Neural cell (in vitro differentiated cells): ENCODE results near the gene ANGEL2. TPM values are rescaled to one million over a fixed set of nuclear protein-coding genes. Genes with fewer than 3 reads are reported as not detected.
"Not testable (repeated sequence)": the region's sequence is repeated elsewhere in the genome, so short reads cannot be mapped to it uniquely, and the experiment has no call there.

ENCODE experiments used
- H2AFZ ChIP-seq: fragments of 200-600, 300-800 bp; sonication (generic), shearing (Covaris generic); 2 replicates; pipeline ENCODE4 v1.6.0; 2014; ENCODE audit warnings: low read depth, mild to moderate bottlenecking, antibody characterized with exemption, low read length, moderate library complexity
- H3F3A ChIP-seq: fragments of 200-600 bp; shearing (Covaris generic); 2 replicates; pipeline ENCODE4 v1.6.1; 2016; ENCODE audit warnings: mild to moderate bottlenecking, moderate library complexity, mixed read lengths, antibody characterized with exemption, low read length; ENCODE audit not compliant: insufficient read depth, poor library complexity, severe bottlenecking
- H3K27ac ChIP-seq: fragments of 200-600, 300-800 bp; sonication (generic), shearing (Covaris generic); 2 replicates; pipeline ENCODE4 v1.5.1; 2014; ENCODE audit warnings: mild to moderate bottlenecking, low read length, moderate library complexity
- H3K27me3 ChIP-seq: fragments of 300-800, 200-600 bp; sonication (generic), shearing (Covaris generic); 2 replicates; pipeline ENCODE4 v1.6.0; 2014; ENCODE audit warnings: mild to moderate bottlenecking, low read depth, low read length, moderate library complexity; ENCODE audit not compliant: insufficient read depth
- H3K36me3 ChIP-seq: fragments of 300-800, 200-600 bp; sonication (generic), shearing (Covaris generic); 2 replicates; pipeline ENCODE4 v1.5.1; 2014; ENCODE audit warnings: mild to moderate bottlenecking, antibody characterized with exemption, low read length, moderate library complexity; ENCODE audit not compliant: insufficient read depth
- H3K4me2 ChIP-seq: fragments of 300-800, 200-600 bp; sonication (generic), shearing (Covaris generic); 2 replicates; pipeline ENCODE4 v1.6.0; 2014; ENCODE audit warnings: mild to moderate bottlenecking, low read length
- H3K4me3 ChIP-seq: fragments of 300-800, 200-600 bp; sonication (generic), shearing (Covaris generic); 2 replicates; pipeline ENCODE4 v1.5.1; 2014; ENCODE audit warnings: mild to moderate bottlenecking, low read length, moderate library complexity
- H3K79me2 ChIP-seq: fragments of 200-600 bp; shearing (Covaris generic); replicated peaks from 2 replicates; pipeline ENCODE4 v1.6.0; 2014; ENCODE audit warnings: mild to moderate bottlenecking, low read length, moderate library complexity; ENCODE audit not compliant: insufficient read depth
- H3K9ac ChIP-seq: fragments of 300-800, 200-600 bp; sonication (generic), shearing (Covaris generic); 2 replicates; pipeline ENCODE4 v1.6.1; 2016; ENCODE audit warnings: mild to moderate bottlenecking, low read length, mixed read lengths
- H3K9me2 ChIP-seq: fragments of 200-600 bp; shearing (Covaris generic); 2 replicates; pipeline ENCODE4 v1.6.1; 2016; ENCODE audit warnings: mild to moderate bottlenecking, low read length, mixed read lengths; ENCODE audit not compliant: insufficient read depth
- H3K9me3 ChIP-seq: fragments of 200-600, 300-800 bp; sonication (generic), shearing (Covaris generic); 2 replicates; pipeline ENCODE4 v1.6.1; 2016; ENCODE audit warnings: mild to moderate bottlenecking, mixed run types, low read length, moderate library complexity, mixed read lengths
- H4K20me1 ChIP-seq: fragments of 200-600 bp; shearing (Covaris generic); 2 replicates; pipeline ENCODE4 v1.6.1; 2016; ENCODE audit warnings: mild to moderate bottlenecking, mixed run types; ENCODE audit not compliant: insufficient read depth
- EP300 ChIP-seq: fragments of 450-650 bp; conservative IDR thresholded peaks from 2 replicates; pipeline ENCODE4 v1.6.1; 2014; ENCODE audit warnings: antibody characterized with exemption, mild to moderate bottlenecking, moderate library complexity; ENCODE audit not compliant: poor library complexity, severe bottlenecking
- EZH2 ChIP-seq: fragments of 200-600, 300-800 bp; shearing (Covaris generic), sonication (generic); IDR thresholded peaks from 2 replicates; pipeline ENCODE4 v1.6.1; 2014; ENCODE audit warnings: antibody characterized with exemption, low read length, borderline replicate concordance, mild to moderate bottlenecking; ENCODE audit not compliant: insufficient read depth, poor library complexity, severe bottlenecking
- MXI1 ChIP-seq: fragments of 450-650 bp; conservative IDR thresholded peaks from 2 replicates; pipeline ENCODE4 v1.6.1; 2014; ENCODE audit warnings: antibody characterized with exemption, mild to moderate bottlenecking; ENCODE audit not compliant: poor library complexity, severe bottlenecking
- POLR2AphosphoS5 ChIP-seq: IDR thresholded peaks from 2 replicates; pipeline ENCODE4 v1.6.1; 2012
- RAD21 ChIP-seq: fragments of 450-650 bp; conservative IDR thresholded peaks from 2 replicates; pipeline ENCODE4 v1.6.1; 2014; ENCODE audit warnings: antibody characterized with exemption, mild to moderate bottlenecking, moderate library complexity
- REST ChIP-seq: IDR thresholded peaks from 2 replicates; pipeline ENCODE4 v1.6.1; 2012; ENCODE audit warnings: borderline replicate concordance
- SMC3 ChIP-seq: fragments of 450-650 bp; conservative IDR thresholded peaks from 2 replicates; pipeline ENCODE4 v1.6.1; 2014; ENCODE audit warnings: antibody characterized with exemption, mild to moderate bottlenecking, moderate library complexity; ENCODE audit not compliant: poor library complexity
- TAF1 ChIP-seq: IDR thresholded peaks from 2 replicates; pipeline ENCODE4 v1.6.1; 2012; ENCODE audit warnings: low read depth
- polyA plus RNA-seq: library from polyadenylated mRNA; depleted of rRNA; stranded (reverse); fragments of >200 nt; gene quantifications from 2 replicates; pipeline ENCODE4 v1.2.3, GENCODE V29; 2014
- TF ChIP-seq, protein P1 (sequence below): fragments of 450-650 bp; IDR thresholded peaks from 2 replicates; pipeline ENCODE4 v1.5.1; 2014; ENCODE audit warnings: antibody characterized with exemption, mild to moderate bottlenecking, moderate library complexity; ENCODE audit not compliant: poor library complexity, severe bottlenecking

The ANGEL2 gene
- polyA plus RNA-seq, 1 donor from 2014 or later = 58.7 TPM

DNA sequence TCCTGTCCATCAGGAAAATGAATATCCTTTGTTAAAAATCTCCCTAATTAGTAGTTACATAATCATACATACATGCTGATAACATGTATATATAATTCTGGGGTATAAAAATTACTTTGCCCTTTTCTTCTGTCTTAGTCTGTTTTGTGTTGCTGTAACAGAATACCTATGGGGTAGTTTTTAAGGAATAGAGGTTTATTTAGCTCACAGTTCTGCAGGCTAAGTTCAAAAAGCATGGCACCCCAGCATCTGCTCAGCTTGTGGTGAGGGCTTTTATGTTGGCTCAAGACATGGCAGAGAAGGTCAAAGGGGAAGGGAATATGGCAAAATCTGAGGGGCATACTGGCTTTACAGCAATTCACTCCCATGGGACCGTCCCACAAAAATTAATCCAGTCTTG, 19.0 kb upstream of the ANGEL2 start:
- no peak overlapping the region for H3K27ac ChIP-seq
- H3K4me3 ChIP-seq = no peak overlapping the region
- H2AFZ ChIP-seq = no peak overlapping the region
- H3K36me3 ChIP-seq = no peaks in the 10 kb centered on the region
- no peak for TF ChIP-seq MXI1
- TF ChIP-seq TAF1 = no peak
- TF ChIP-seq EZH2 = no peak
- TF ChIP-seq REST = no peak
- TF ChIP-seq, protein P1, sequence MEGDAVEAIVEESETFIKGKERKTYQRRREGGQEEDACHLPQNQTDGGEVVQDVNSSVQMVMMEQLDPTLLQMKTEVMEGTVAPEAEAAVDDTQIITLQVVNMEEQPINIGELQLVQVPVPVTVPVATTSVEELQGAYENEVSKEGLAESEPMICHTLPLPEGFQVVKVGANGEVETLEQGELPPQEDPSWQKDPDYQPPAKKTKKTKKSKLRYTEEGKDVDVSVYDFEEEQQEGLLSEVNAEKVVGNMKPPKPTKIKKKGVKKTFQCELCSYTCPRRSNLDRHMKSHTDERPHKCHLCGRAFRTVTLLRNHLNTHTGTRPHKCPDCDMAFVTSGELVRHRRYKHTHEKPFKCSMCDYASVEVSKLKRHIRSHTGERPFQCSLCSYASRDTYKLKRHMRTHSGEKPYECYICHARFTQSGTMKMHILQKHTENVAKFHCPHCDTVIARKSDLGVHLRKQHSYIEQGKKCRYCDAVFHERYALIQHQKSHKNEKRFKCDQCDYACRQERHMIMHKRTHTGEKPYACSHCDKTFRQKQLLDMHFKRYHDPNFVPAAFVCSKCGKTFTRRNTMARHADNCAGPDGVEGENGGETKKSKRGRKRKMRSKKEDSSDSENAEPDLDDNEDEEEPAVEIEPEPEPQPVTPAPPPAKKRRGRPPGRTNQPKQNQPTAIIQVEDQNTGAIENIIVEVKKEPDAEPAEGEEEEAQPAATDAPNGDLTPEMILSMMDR = no peak
- no peak for TF ChIP-seq POLR2AphosphoS5
- no peak for TF ChIP-seq RAD21
- no peak for TF ChIP-seq SMC3
- TF ChIP-seq EP300 = no peak
- no peaks in the 10 kb centered on the region for H3K27me3 ChIP-seq
- H3K9me3 ChIP-seq = no peaks in the 10 kb centered on the region
- no peaks in the 10 kb centered on the region for H3K79me2 ChIP-seq
- no peaks in the 10 kb centered on the region for H3F3A ChIP-seq
- H3K4me2 ChIP-seq = no peak overlapping the region
- no peaks in the 10 kb centered on the region for H4K20me1 ChIP-seq
- H3K9ac ChIP-seq = no peak overlapping the region
- no peaks in the 10 kb centered on the region for H3K9me2 ChIP-seq

DNA sequence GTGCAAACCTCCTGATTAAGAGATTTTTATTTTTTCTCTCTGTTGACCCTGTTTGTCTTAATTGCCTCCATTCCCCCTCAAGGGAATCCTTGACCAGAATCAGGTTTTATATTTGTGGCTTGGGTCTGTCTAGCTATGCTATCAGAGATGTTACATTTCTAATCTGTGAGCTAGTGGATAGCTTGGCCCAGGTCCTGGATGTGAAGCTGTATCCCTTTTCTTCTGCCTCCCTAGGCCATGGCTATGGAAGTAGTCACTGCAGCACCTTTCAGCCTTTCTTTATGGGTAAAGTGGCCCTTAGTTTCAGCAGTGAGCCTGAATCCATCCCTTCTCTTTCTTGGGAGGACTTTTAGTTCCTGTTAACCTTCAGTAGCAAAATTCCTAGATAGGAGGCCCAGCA, 17.0 kb upstream of the ANGEL2 start:
- no peaks in the 10 kb centered on the region for H3F3A ChIP-seq
- no peaks in the 10 kb centered on the region for H3K79me2 ChIP-seq
- no peaks in the 10 kb centered on the region for H3K9me2 ChIP-seq
- no peak overlapping the region for H3K9ac ChIP-seq
- no peak overlapping the region for H3K4me3 ChIP-seq
- H3K27ac ChIP-seq = no peak overlapping the region
- TF ChIP-seq REST = no peak
- H4K20me1 ChIP-seq = no peaks in the 10 kb centered on the region
- H3K4me2 ChIP-seq = no peak overlapping the region
- no peaks in the 10 kb centered on the region for H3K27me3 ChIP-seq
- no peaks in the 10 kb centered on the region for H3K9me3 ChIP-seq
- H2AFZ ChIP-seq = no peak overlapping the region
- no peaks in the 10 kb centered on the region for H3K36me3 ChIP-seq

- not testable (repeated sequence) for H3K9ac ChIP-seq, H3K4me2 ChIP-seq, H4K20me1 ChIP-seq, H3K9me3 ChIP-seq, H3K36me3 ChIP-seq, H3K79me2 ChIP-seq, H2AFZ ChIP-seq, H3F3A ChIP-seq, H3K4me3 ChIP-seq, H3K9me2 ChIP-seq, H3K27ac ChIP-seq, H3K27me3 ChIP-seq
Observed at GRCh38 chr1:213027024-213027423, 11.4 kb upstream of the ANGEL2 start.
